Breast epithelium (tissue), 3 donors: Measurements from ENCODE around the gene DGCR8.

Experiments
- CTCF ChIP-seq, 3 donors: fragments of 450-650 bp; IDR thresholded peaks; one replicate each; pipeline ENCODE4 v1.5.1; 2016 to 2017; ENCODE audit warnings: antibody characterized with exemption in 3 of 3, mild to moderate bottlenecking in 3 of 3, moderate library complexity in 3 of 3
- POLR2A ChIP-seq: fragments of 450-650 bp; IDR thresholded peaks from one replicate; pipeline ENCODE4 v1.6.1; 2016; ENCODE audit warnings: antibody characterized with exemption, mild to moderate bottlenecking, moderate library complexity
- POLR2AphosphoS5 ChIP-seq, 3 donors: sonication (generic); formaldehyde crosslinking; IDR thresholded peaks; one replicate each; pipeline ENCODE4 v1.6.1; 2017; ENCODE audit warnings: antibody characterized with exemption in 3 of 3

- TF ChIP-seq POLR2AphosphoS5 (IDR thresholded peaks at IDR 0.05) (no peak), POLR2A (no peak), CTCF (IDR thresholded peaks at IDR 0.05) (no peak)
Measured at GRCh38 chr22:20153945-20154344, 73.9 kb downstream of the DGCR8 start.
